Right forelimb (tissue), 1 donor: Measurements from ENCODE around the gene KYNU.
"Not testable (repeated sequence)": the region's sequence is repeated elsewhere in the genome, so short reads cannot be mapped to it uniquely, and the experiment has no call there.

Experiments used
- DNase-seq: peaks from one replicate; pipeline ENCODE4 v3.0.0-alpha.2; 2018

KYNU gene

DNA sequence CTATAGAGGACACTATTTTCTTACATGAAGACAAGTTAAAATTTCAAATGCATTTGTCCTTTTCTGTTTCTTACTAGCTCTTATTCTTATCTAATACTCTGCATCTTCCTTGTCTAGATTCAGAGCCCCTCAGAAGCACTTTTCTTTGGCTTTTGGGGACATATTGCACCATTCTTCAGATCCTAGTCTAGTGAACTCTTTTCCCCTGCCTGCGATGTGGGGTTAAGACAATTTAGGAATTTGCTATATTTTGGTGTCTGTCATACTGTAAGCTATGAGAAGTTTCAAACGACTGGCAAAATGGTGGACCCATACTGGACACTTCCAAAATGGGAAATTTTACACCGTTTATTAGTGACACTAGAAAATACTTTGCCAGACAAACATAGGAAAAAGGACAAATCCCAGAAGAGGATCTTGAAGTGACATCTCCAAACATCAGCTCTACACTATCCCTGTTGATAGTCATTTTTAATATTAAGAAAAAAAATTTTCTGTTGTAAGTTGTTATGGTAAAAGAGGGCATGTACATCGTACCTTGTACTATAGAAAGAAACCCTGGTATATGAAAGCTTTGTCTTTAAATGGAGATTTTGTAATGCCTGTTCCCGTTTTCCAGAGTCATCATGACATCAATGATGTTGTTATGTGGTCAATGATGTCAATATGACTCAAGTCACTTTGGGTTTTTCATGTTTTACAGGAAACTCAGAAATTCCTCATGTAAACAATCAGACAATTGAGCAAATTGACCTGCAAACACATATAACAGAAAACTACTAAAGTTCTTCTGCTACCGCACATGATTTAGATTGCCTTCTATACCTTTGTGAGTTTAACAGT, 4.4 kb upstream of the KYNU start:
- DNase-seq: no peak

GRCh38 chr2:142873831-142874287, 3.6 kb upstream of the KYNU start:
- no peak for DNase-seq

DNA sequence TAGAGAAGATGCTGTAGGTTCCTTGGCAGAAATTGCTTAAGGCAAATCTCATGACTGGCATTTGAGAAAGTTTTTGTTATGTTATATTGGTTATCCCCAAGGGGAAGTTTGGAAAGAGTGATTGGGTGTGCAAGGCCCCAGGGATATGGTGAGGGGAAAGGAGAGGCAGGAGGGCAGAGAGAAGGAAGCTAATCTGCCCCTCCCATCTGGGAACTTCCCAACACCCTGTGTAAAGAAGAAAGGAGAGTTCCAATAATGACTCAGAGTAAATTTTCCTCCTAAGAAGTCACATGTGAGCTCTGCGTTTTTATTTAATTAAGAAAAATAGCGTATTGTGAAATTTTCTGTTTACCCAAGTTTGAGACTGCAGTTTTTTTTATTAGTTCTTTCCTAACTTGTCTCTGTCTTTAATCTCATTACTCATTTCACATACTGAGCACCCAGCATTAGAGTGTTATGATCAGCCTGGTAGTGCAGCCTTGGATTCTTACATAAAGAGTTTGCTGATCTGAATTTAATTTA, 3.1 kb upstream of the KYNU start:
- no peak for DNase-seq

GRCh38 chr2:142875010-142875409, 2.5 kb upstream of the KYNU start:
- no peak for DNase-seq

GRCh38 chr2:142875652-142876051, 1.8 kb upstream of the KYNU start:
- DNase-seq: no peak

DNA sequence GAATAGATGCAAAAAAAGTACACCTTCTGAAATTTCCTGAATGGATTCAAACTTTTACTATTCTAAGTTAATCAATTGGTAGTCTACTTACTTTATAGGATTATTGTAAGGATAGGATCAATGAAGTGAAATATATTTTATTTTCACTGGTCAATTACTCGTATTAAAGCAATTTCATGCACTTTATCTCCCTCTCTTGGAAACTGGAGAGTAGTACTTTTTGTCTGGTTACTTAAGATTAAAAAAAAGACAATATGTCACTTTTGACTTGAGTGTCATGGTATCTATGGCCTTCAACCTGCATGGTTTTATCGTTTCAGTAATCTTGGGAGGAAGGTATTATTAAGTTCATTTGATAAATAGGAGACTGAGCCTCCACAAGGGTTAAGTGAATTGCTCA, 1.0 kb upstream of the KYNU start:
- DNase-seq: no peak

- no peak for DNase-seq
These were observed 691 bp downstream of the KYNU start for GRCh38 chr2:142878031-142878678.

DNA sequence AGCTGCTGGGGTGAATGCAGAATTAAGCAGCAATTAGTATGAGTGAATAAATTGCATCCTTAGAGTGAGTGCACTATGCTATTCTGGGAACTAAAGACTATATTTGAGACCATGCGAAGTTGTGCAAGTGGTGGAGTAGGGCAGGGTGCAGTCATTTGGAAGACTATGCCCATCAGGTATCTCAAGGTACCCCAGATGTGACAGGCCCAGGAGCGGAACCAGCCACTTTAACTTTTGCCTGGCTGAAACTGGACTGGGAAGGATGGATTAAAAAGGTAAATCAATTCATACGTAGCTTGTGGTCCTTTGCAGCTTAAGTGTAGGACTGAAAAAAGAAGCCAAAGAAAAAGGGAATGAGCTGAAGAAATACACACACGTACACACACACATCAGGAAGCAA, 1.7 kb downstream of the KYNU start:
- DNase-seq: no peak

DNA sequence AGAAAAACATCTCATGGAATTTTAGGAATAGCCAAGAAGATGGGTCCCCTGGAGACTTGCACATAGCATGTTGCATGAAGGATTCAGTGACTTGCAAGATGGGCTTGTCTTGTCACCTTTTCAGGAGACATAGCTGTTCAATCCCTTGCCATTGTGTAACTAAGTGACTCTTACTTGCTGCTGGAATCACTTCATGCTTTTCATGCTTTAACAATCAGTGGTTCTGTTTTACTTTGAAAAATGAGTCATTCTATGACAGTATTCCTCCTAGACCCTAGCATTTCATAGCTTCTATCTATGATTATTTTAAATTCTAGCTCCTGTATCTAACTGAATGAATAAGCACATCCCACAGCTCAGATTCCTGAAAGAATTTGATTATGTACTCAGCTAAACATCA, 2.8 kb downstream of the KYNU start:
- no peak for DNase-seq

GRCh38 chr2:142881619-142882018, 4.2 kb downstream of the KYNU start:
- no peak for DNase-seq

- not testable (repeated sequence) for DNase-seq
These were observed 5.0 kb downstream of the KYNU start for GRCh38 chr2:142882500-142882899.

- DNase-seq: no peak
These were observed 6.1 kb downstream of the KYNU start for GRCh38 chr2:142883526-142883925.

- DNase-seq: no peak
These were observed 8.1 kb downstream of the KYNU start for GRCh38 chr2:142885543-142885942.

GRCh38 chr2:142892715-142893114, 15.3 kb downstream of the KYNU start:
- DNase-seq: no peak

- DNase-seq: no peak
These were observed 15.8 kb downstream of the KYNU start for GRCh38 chr2:142893241-142893640.

DNA sequence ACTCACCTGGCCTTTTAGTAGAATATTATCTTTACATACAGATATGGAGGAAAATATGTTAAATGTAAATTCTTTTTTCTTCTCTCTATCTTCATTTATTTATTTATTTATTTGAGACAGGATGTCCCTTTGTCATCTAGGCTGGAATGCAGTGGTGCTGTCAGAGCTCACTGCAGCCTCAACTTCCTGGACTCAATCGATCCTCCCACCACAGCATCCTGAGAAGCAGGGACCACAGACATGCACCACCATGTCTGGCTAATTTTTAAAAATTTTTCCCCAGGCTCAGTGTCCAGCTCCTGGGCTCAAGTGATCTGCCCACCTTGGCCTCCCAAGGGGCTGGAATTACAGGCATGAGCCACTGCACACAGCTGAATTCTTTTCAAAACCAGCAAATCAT, 20.3 kb downstream of the KYNU start:
- no peak for DNase-seq

GRCh38 chr2:142900327-142900726, 22.9 kb downstream of the KYNU start:
- DNase-seq: not testable (repeated sequence)

DNA sequence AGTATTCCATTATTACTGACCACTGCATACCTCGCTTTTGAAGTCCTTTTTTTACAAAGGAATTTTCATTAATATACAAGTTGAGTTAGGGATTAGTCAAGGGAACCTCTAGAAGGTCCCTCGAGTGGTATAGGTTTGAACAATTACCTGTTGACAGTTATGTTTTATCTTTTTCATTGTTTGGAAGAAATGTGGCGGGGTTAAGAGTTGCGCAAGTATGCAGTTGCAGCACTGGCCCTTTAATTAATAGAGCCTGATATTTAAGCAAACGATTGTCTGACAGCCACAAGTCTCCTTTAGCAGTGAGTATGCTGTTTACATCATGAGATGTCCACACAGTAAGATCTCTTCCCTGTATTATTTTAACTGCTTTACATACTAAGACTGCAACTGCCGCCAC, 24.3 kb downstream of the KYNU start:
- DNase-seq: no peak

- DNase-seq: not testable (repeated sequence)
These were observed 26.3 kb downstream of the KYNU start for GRCh38 chr2:142903726-142904125.

GRCh38 chr2:142907653-142908052, 30.2 kb downstream of the KYNU start:
- no peak for DNase-seq

GRCh38 chr2:142914507-142915313, 37.2 kb downstream of the KYNU start:
- no peak for DNase-seq

- DNase-seq: no peak
These were observed 38.0 kb downstream of the KYNU start for GRCh38 chr2:142915502-142915901.

DNA sequence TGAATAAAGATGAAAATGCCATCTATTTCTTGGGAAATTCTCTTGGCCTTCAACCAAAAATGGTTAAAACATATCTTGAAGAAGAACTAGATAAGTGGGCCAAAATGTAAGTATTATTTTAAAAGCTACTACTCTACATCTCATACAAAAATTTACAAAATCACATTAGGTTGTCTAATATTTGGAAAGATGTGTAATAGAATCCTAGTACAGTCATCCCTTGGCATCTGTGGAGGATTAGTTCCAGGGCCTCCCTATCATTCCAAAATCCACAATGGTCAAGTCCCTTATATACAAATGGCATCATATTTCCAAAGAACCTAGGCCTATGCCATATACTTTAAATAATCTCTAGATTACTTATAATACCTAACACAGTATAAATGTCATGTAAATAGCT, 41.2 kb downstream of the KYNU start:
- no peak for DNase-seq
